ENCODE measurements around the gene PDHX. TPM values are rescaled to one million over a fixed set of nuclear protein-coding genes. Genes with fewer than 3 reads are reported as not detected.

The PDHX gene
- total RNA-seq, 6 experiments from 2014 or later: 37.4 to 47.0 (median 42.2) TPM

DNA sequence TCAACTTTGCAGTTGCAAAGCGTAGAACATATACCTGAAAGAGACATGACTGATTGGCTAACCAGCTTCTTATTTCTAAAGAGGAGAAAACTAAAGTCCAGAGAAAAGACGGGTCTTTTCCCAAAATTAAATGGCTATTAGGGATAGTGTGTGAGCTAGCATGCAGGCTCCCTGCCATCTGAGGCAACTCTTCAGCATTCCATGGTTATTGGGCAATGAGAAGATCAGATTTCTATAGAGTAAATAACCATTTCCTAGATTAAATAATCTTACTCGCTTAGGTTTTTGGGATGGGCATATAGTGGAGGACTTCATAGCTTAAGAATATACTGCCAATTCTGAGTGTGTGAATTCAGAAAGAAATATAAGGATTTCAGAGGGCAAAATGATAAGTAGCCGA lies 95.0 kb downstream of the PDHX start:
- H3K4me1 Mint-ChIP-seq (ENCODE audit: low read depth): peaks cover 82% of the 10 kb centered on the region
- H3K27ac Mint-ChIP-seq: peak overlapping the region; percentile 38
- TF ChIP-seq, protein P1, sequence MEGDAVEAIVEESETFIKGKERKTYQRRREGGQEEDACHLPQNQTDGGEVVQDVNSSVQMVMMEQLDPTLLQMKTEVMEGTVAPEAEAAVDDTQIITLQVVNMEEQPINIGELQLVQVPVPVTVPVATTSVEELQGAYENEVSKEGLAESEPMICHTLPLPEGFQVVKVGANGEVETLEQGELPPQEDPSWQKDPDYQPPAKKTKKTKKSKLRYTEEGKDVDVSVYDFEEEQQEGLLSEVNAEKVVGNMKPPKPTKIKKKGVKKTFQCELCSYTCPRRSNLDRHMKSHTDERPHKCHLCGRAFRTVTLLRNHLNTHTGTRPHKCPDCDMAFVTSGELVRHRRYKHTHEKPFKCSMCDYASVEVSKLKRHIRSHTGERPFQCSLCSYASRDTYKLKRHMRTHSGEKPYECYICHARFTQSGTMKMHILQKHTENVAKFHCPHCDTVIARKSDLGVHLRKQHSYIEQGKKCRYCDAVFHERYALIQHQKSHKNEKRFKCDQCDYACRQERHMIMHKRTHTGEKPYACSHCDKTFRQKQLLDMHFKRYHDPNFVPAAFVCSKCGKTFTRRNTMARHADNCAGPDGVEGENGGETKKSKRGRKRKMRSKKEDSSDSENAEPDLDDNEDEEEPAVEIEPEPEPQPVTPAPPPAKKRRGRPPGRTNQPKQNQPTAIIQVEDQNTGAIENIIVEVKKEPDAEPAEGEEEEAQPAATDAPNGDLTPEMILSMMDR (IDR thresholded peaks at IDR 0.05): no peak
- H3K9me3 Mint-ChIP-seq: no peaks in the 10 kb centered on the region
- no peaks in the 10 kb centered on the region; the same call in 1 of the 2 replicates for H3K27me3 Mint-ChIP-seq (ENCODE audit: insufficient read depth)
- no peaks in the 10 kb centered on the region for H3K36me3 Mint-ChIP-seq (ENCODE audit: low read depth)
- DNase-seq: peak; percentile 33
- H3K4me3 Mint-ChIP-seq: no peak overlapping the region

DNA sequence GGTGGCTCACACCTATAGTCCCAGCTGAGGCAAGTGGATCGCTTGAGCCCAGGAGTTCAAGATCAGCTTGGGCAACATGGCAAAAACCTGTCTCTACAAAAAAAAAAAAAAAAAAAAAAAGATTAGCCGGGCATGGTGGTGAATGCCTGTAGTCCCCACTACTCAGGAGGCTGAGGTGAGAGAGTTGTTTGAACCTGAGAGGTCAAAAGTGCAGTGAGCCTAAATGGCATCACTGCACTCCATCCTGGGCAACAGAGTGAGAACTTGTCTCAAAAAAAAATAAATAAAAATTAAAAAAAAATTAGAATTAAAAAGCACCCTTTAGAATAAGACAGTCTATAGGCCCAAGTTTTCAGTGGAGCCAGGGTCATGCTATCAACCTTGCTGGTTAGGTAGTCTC lies 95.5 kb downstream of the PDHX start:
- peaks cover 82% of the 10 kb centered on the region for H3K4me1 Mint-ChIP-seq (ENCODE audit: low read depth)
- no peaks in the 10 kb centered on the region for H3K36me3 Mint-ChIP-seq (ENCODE audit: low read depth)
- H3K27ac Mint-ChIP-seq: peak overlapping the region; percentile 55

DNA sequence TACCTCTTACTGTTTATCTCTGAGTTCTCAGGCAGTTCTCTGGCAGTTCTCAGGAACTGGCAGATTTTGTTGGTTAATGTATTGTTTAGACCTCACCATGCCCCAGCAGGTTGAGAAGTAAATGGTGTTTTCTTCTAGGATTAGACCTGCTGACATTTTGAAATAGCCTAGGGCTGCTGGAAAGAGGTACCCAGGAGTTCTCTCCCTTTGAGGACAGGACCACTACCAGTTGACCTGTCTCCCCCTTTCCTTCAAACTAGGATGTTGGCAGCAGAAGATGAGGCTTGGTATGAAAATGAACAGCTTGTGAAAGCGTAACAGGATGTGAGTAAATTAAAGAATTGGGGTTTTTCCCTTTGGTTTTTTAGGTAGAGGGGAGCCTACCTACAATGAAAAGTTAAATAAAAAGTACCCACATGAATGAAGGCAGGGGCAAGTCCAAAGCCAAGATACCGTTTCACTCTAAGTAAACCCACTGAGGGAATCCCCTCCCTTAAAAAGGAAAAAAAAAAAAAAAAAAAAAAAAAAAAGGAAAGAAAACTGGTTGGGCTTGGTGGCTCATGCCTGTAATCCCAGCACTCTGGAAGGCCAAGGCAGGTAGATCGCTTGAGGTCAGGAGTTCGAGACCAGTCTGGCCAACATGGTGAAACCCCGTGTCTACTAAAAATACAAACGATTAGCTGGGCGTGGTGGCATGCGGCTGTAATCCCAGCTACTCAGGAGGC lies 96.2 kb downstream of the PDHX start:
- peak overlapping the region; percentile 55 for H3K27ac Mint-ChIP-seq
- TF ChIP-seq, protein P1 (IDR thresholded peaks at IDR 0.05): no peak
- H3K9me3 Mint-ChIP-seq: no peaks in the 10 kb centered on the region
- no peak overlapping the region for H3K4me3 Mint-ChIP-seq
- DNase-seq: no peak
- H3K4me1 Mint-ChIP-seq (ENCODE audit: low read depth): peaks cover 77% of the 10 kb centered on the region
- H3K27me3 Mint-ChIP-seq (ENCODE audit: insufficient read depth): no peaks in the 10 kb centered on the region; the same call in 1 of the 2 replicates
- H3K36me3 Mint-ChIP-seq (ENCODE audit: low read depth): no peaks in the 10 kb centered on the region

More for the DNA sequence above, 95.5 kb downstream of the PDHX start:
- no peak for DNase-seq
- H3K27me3 Mint-ChIP-seq (ENCODE audit: insufficient read depth): no peaks in the 10 kb centered on the region; the same call in 1 of the 2 replicates
- H3K4me3 Mint-ChIP-seq: no peak overlapping the region
- TF ChIP-seq, protein P1 (IDR thresholded peaks at IDR 0.05): no peak
- no peaks in the 10 kb centered on the region for H3K9me3 Mint-ChIP-seq

DNA sequence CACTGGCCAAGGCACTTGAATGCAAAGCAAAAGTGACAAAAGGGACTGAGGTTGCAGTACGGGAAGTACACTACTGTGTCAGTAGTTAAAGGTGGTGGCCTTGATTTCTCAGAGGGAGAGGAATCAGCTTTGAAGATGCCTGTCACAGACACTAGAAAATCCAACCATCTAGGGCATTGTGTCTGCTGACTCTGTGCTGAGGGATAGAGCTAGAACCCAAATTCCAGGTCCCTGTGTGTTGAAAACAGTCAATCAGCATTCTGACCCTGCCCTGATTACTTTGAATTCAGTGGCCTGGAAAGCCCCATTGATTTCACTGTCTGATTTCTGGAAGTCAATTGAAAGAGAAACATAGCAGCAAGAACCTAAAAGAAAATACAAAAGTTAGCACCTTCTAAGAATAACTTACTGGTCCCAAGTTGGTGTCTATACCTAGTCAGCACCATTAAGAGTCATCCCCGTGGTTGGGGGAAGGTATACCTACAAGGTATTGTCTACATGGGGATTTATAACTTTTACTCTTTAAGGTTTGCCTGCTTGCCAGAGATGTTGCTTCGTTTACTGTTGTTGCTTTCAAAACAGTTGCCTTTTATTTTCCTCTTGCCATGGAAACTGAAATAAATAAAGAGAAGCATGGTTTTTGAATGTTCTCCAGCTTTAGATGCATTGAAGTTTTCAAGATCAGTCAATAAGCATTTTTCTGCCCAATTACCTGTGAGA lies 97.3 kb downstream of the PDHX start:
- Mint-ChIP-seq H3K9me3 (no peaks in the 10 kb centered on the region), H3K4me3 (peak overlapping the region; percentile 62), H3K27ac (peak overlapping the region; percentile 96), H3K4me1 (ENCODE audit: low read depth) (peaks cover 69% of the 10 kb centered on the region), H3K36me3 (ENCODE audit: low read depth) (no peaks in the 10 kb centered on the region), H3K27me3 (ENCODE audit: insufficient read depth) (no peaks in the 10 kb centered on the region; the same call in 1 of the 2 replicates)
- TF ChIP-seq, protein P1 (IDR thresholded peaks at IDR 0.05): no peak
- peak; percentile 48 for DNase-seq

DNA sequence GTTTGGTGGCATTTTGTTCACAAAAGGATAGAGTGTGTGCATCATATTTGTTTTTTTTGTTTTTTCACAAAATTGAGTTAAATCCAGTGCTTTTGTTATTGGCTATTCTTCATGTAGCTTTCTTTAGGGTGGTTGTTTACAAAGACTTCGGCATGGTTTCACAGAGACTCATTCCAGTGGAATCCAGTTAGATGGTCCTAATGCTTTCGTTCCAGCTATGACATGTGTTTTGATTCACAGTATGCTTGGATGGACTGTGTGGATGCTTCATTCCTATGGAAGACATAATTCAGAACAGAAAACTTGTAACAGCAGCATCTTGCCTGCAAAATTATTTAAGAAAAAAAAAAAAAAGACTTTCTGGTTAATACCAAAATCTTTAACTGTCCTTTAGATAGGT lies 97.9 kb downstream of the PDHX start:
- H3K36me3 Mint-ChIP-seq (ENCODE audit: low read depth): no peaks in the 10 kb centered on the region
- H3K9me3 Mint-ChIP-seq: no peaks in the 10 kb centered on the region
- DNase-seq: peak; percentile 90
- TF ChIP-seq, protein P1 (IDR thresholded peaks at IDR 0.05): no peak
- peak overlapping the region; percentile 62 for H3K4me3 Mint-ChIP-seq
- no peaks in the 10 kb centered on the region; the same call in 1 of the 2 replicates for H3K27me3 Mint-ChIP-seq (ENCODE audit: insufficient read depth)
- peaks cover 62% of the 10 kb centered on the region for H3K4me1 Mint-ChIP-seq (ENCODE audit: low read depth)
- H3K27ac Mint-ChIP-seq: peak overlapping the region; percentile 96
